ENCODE results near the gene CRIP2. TPM values are rescaled to one million over a fixed set of nuclear protein-coding genes. Genes with fewer than 3 reads are reported as not detected.
A peak's percentile ranks its signal among the peaks of the same experiment; 100 is the strongest.

The CRIP2 gene
- total and polyA plus RNA-seq, 2 of the 13 experiments (the other 11 are each of a cell fraction or from before 2014, with no cell fraction given) = 31.6 to 37.9 TPM

DNA sequence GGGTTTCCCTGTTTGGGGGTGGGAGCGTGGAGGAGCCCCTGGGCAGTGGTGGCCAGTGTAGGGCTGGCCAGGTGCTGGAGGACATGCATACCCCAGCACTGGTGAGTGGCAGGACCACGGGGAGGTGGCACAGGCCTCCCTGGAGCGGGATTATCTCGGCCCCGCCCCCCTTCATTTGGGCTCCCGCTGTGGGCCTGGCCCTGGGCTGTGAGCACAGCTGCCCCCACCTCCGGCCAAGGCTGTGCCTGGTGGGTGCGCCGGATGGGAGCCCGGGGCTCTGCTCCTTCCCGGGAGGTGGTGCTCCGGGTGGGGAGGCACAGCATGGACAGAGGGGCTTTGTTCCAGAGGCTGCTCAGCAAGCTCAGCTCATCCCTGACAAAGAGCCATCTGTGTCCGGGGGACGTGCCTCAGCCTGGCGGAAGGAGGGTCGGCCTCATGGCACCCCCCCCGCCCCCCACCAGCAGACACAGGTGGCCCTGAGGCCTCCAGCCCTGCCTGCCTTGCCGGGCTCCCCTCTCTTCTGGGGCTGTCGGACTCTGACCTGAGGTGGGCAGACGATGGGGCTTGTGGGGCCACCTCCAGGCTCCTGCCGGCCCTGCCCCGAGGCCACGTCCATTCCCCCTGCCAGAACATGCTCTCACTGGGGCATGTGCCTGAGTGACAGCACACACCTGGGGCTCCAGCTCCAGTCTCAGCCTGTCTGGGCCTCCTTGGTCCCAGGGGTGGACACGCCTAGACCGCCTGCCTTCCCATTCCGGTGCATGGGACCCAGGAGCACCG, 24.8 kb downstream of the CRIP2 start (continued):
- TF ChIP-seq, protein P1, sequence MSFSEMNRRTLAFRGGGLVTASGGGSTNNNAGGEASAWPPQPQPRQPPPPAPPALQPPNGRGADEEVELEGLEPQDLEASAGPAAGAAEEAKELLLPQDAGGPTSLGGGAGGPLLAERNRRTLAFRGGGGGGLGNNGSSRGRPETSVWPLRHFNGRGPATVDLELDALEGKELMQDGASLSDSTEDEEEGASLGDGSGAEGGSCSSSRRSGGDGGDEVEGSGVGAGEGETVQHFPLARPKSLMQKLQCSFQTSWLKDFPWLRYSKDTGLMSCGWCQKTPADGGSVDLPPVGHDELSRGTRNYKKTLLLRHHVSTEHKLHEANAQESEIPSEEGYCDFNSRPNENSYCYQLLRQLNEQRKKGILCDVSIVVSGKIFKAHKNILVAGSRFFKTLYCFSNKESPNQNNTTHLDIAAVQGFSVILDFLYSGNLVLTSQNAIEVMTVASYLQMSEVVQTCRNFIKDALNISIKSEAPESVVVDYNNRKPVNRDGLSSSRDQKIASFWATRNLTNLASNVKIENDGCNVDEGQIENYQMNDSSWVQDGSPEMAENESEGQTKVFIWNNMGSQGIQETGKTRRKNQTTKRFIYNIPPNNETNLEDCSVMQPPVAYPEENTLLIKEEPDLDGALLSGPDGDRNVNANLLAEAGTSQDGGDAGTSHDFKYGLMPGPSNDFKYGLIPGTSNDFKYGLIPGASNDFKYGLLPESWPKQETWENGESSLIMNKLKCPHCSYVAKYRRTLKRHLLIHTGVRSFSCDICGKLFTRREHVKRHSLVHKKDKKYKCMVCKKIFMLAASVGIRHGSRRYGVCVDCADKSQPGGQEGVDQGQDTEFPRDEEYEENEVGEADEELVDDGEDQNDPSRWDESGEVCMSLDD (CRISPR knock-in tag; IDR thresholded peaks at IDR 0.05; ENCODE audit: borderline replicate concordance) = peak; percentile 89; the same call in 1 of the 2 replicates
- TF ChIP-seq ZNF546 (CRISPR knock-in tag; conservative IDR thresholded peaks at IDR 0.05) (peak; percentile 29; the same call in 1 of the 2 replicates), ZNF747 (CRISPR knock-in tag; IDR thresholded peaks at IDR 0.05; ENCODE audit: borderline replicate concordance) (peak; percentile 78), ZMYM2 (CRISPR knock-in tag; IDR thresholded peaks at IDR 0.05) (0 out of 2 replicates have a peak, but pooled peaks have one; percentile 26), NFYC (CRISPR knock-in tag; IDR thresholded peaks at IDR 0.05) (no peak), ZNF780A (CRISPR knock-in tag; IDR thresholded peaks at IDR 0.05) (no peak; the same call in 1 of the 2 replicates), TCF7 (IDR thresholded peaks at IDR 0.05; ENCODE audit: low read depth) (peak; percentile 9; the same call in 1 of the 2 replicates), KDM6A (CRISPR knock-in tag; IDR thresholded peaks at IDR 0.05; ENCODE audit: low read depth) (no peak; the same call in 1 of the 2 replicates), KDM5A (IDR thresholded peaks at IDR 0.05; ENCODE audit: borderline replicate concordance, low read length) (no peak), PAX8 (CRISPR knock-in tag; IDR thresholded peaks at IDR 0.05; ENCODE audit: borderline replicate concordance) (peak; percentile 49; the same call in 1 of the 2 replicates), ZNF34 (CRISPR knock-in tag; IDR thresholded peaks at IDR 0.05; ENCODE audit: borderline replicate concordance) (peak; percentile 58; the same call in 1 of the 2 replicates), RARG (CRISPR knock-in tag; IDR thresholded peaks at IDR 0.05; ENCODE audit: low read depth) (no peak), FOXK1 (CRISPR knock-in tag; IDR thresholded peaks at IDR 0.05; ENCODE audit: borderline replicate concordance, low read depth) (no peak), TMF1 (CRISPR knock-in tag; IDR thresholded peaks at IDR 0.05; ENCODE audit: low read depth) (no peak), PHF21A (CRISPR knock-in tag; IDR thresholded peaks at IDR 0.05) (peak; percentile 97), HHEX (CRISPR knock-in tag; IDR thresholded peaks at IDR 0.05) (no peak)
- TF ChIP-seq, protein P2, sequence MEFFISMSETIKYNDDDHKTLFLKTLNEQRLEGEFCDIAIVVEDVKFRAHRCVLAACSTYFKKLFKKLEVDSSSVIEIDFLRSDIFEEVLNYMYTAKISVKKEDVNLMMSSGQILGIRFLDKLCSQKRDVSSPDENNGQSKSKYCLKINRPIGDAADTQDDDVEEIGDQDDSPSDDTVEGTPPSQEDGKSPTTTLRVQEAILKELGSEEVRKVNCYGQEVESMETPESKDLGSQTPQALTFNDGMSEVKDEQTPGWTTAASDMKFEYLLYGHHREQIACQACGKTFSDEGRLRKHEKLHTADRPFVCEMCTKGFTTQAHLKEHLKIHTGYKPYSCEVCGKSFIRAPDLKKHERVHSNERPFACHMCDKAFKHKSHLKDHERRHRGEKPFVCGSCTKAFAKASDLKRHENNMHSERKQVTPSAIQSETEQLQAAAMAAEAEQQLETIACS (CRISPR knock-in tag; IDR thresholded peaks at IDR 0.05) = no peak; the same call in 1 of the 2 replicates
- TF ChIP-seq, protein P3, sequence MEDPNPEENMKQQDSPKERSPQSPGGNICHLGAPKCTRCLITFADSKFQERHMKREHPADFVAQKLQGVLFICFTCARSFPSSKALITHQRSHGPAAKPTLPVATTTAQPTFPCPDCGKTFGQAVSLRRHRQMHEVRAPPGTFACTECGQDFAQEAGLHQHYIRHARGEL (CRISPR knock-in tag; IDR thresholded peaks at IDR 0.05) = no peak
- TF ChIP-seq, protein P4, sequence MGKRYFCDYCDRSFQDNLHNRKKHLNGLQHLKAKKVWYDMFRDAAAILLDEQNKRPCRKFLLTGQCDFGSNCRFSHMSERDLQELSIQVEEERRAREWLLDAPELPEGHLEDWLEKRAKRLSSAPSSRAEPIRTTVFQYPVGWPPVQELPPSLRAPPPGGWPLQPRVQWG (CRISPR knock-in tag; IDR thresholded peaks at IDR 0.05; ENCODE audit: borderline replicate concordance, low read depth) = no peak
- TF ChIP-seq, protein P5, sequence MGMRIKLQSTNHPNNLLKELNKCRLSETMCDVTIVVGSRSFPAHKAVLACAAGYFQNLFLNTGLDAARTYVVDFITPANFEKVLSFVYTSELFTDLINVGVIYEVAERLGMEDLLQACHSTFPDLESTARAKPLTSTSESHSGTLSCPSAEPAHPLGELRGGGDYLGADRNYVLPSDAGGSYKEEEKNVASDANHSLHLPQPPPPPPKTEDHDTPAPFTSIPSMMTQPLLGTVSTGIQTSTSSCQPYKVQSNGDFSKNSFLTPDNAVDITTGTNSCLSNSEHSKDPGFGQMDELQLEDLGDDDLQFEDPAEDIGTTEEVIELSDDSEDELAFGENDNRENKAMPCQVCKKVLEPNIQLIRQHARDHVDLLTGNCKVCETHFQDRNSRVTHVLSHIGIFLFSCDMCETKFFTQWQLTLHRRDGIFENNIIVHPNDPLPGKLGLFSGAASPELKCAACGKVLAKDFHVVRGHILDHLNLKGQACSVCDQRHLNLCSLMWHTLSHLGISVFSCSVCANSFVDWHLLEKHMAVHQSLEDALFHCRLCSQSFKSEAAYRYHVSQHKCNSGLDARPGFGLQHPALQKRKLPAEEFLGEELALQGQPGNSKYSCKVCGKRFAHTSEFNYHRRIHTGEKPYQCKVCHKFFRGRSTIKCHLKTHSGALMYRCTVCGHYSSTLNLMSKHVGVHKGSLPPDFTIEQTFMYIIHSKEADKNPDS (CRISPR knock-in tag; IDR thresholded peaks at IDR 0.05) = no peak
- TF ChIP-seq, protein P6, sequence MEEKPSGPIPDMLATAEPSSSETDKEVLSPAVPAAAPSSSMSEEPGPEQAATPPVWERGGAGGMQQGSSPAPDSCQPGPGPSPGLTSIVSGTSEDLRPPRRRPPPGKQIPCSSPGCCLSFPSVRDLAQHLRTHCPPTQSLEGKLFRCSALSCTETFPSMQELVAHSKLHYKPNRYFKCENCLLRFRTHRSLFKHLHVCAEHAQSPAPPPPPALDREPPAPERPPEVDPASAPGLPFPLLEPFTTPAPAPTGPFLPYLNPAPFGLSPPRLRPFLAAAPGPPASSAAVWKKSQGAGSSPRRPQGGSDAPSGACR (CRISPR knock-in tag; IDR thresholded peaks at IDR 0.05) = 0 out of 2 replicates have a peak, but pooled peaks have one; percentile 24

All from HepG2 (cell line).